KBM-7 (cell line): ENCODE data around the gene LRGUK.
"Not testable (repeated sequence)": the region's sequence is repeated elsewhere in the genome, so short reads cannot be mapped to it uniquely, and the experiment has no call there.

Experiments used
- DNase-seq: peaks from one replicate; pipeline ENCODE4 v3.0.0-alpha.2; 2015
- in situ Hi-C: fragments of 300-500 bp; cut with MboI; formaldehyde crosslinking; loops from 2 replicates; pipeline ENCODE4 v1.14.3; 2020; ENCODE audit warnings: low sequenced_read_pairs, low pct_unique_long_range_greater_than_20kb, mixed read lengths

The LRGUK gene

GRCh38 chr7:134287916-134288659 is 160.9 kb downstream of the LRGUK start:
- DNase-seq: peak; percentile 66
- in situ Hi-C loops: no loop called here

- in situ Hi-C loops: no loop called here
- no peak for DNase-seq
Measured at GRCh38 chr7:134289423-134289822, 162.3 kb downstream of the LRGUK start.

- no peak for DNase-seq
- in situ Hi-C loops: no loop called here
Measured at GRCh38 chr7:134289841-134290240, 162.7 kb downstream of the LRGUK start.

- DNase-seq: no peak
- in situ Hi-C loops: no loop called here
Measured at GRCh38 chr7:134290286-134290685, 163.1 kb downstream of the LRGUK start.

GRCh38 chr7:134293002-134293740 is 166.0 kb downstream of the LRGUK start:
- DNase-seq: no peak
- in situ Hi-C loops: no loop called here

GRCh38 chr7:134295982-134296381 is 168.8 kb downstream of the LRGUK start:
- in situ Hi-C loops, DNase-seq: not testable (repeated sequence)

GRCh38 chr7:134297489-134297888 is 170.3 kb downstream of the LRGUK start:
- no peak for DNase-seq
- in situ Hi-C loops: no loop called here

GRCh38 chr7:134298902-134299683 is 172.0 kb downstream of the LRGUK start:
- DNase-seq: no peak
- in situ Hi-C loops: no loop called here

- in situ Hi-C loops: no loop called here
- DNase-seq: no peak
Measured at GRCh38 chr7:134300988-134301387, 173.8 kb downstream of the LRGUK start.

GRCh38 chr7:134301592-134301991 is 174.5 kb downstream of the LRGUK start:
- no peak for DNase-seq
- in situ Hi-C loops: no loop called here

- in situ Hi-C loops: no loop called here
- DNase-seq: no peak
Measured at GRCh38 chr7:134302120-134302519, 175.0 kb downstream of the LRGUK start.

GRCh38 chr7:134307320-134307719 is 180.2 kb downstream of the LRGUK start:
- DNase-seq: no peak
- in situ Hi-C loops: no loop called here

GRCh38 chr7:134308548-134308947 is 181.4 kb downstream of the LRGUK start:
- in situ Hi-C loops: no loop called here
- no peak for DNase-seq

- in situ Hi-C loops: no loop called here
Measured at GRCh38 chr7:134311807-134312206, 184.7 kb downstream of the LRGUK start.

GRCh38 chr7:134312717-134313116 is 185.6 kb downstream of the LRGUK start:
- no peak for DNase-seq
- in situ Hi-C loops: no loop called here

More at GRCh38 chr7:134311807-134312206, 184.7 kb downstream of the LRGUK start:
- no peak for DNase-seq

GRCh38 chr7:134313543-134313942 is 186.4 kb downstream of the LRGUK start:
- in situ Hi-C loops: no loop called here
- DNase-seq: no peak
